Occipital lobe (tissue), 2 donors: ENCODE results near the gene MAP2K5. TPM values are rescaled to one million over a fixed set of nuclear protein-coding genes. Genes with fewer than 3 reads are reported as not detected.

Experiments used
- DNase-seq: peaks from one replicate; lab custom pipeline; 2025; lab: John Stamatoyannopoulos, UW
- total RNA-seq: library from RNA; depleted of rRNA; stranded (reverse); fragments of >200 nt; gene quantifications from one replicate; pipeline ENCODE4 v1.2.3, GENCODE V29; 2014

The MAP2K5 gene
- total RNA-seq, 1 donor from 2014 or later: 12.8 TPM

GRCh38 chr15:67822537-67823313 lies 280.2 kb downstream of the MAP2K5 start:
- no peak for DNase-seq

GRCh38 chr15:67823314-67824196 lies 281.1 kb downstream of the MAP2K5 start:
- no peak for DNase-seq

DNA sequence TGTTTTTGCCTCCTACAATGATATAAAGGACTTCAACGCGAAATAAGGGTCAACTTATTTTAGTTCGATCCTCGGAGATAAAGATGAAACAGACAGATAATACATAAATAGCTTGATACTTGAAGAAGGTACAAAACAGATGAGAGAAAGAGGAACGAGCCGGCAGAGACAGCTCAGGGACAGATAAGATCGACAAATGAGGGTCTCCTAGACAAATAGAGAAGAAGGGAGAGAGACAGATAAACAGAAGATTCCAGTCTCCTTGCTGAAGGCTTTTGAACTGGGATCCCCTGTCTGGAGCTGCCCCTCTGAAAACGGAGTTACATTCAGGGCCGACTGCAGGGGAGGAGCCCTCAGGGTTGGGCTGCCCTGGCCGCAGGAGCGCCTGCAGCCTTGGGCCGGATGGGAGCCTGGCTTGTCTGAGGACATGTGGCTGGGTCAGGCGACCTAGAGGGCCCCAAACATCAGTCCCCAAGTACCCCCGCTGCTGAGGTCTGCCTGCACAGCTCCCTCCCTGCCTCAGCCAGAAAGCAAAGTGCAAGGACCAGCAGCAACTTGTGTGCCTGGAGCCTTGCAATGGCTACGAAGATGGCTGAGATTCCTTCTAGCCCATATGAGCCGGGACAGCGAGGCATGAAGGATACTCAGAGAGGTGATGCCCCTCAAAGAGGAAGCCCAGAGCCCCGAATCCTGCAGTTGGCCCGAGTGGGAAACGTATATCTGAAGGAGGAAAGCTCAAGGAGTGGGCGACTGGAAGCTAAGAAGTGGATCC lies 281.9 kb downstream of the MAP2K5 start:
- no peak for DNase-seq

DNA sequence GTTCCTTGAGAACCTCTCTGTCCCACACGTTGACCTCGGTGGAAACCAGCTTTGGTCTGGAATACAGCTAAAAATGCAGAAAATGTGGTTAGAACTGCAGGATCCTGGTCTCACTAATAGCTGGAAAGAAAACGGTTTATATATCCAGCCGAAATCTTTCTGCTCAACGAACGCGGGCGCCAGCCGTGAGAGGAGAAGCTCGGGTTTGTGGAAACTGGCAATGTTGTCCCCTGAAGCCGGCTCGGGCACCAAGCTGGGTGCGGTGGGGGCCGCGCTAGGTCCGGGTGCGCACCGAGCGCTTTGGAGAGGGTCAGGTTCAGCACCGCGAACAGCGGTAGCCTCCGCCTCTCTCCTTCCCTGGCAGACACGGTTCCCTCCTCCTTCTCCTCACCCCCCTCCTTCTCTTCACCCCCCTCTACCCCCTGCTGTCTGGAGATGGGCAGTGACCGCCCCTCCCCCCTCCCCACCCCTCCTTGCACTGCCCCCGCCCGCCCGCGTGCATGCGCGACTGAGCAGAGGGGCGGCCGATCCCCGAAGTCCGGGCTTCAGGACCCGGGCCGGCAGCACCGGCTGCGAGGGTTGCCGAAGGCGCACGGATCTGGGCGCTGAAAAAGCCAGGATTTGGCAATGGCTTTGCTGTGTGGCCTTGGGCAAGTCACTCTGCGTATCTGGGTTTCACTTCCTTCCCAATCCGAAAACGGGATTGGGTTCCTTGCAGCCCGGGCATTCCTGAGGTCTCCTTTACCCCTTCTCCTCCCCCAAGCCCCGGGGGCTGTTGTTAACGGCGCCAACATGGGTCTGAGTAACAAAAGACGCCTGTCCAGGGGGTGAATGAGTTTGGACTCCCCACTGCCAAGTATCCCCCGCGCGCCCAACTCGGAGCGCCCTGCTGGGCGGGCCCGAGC lies 282.7 kb downstream of the MAP2K5 start, which contains the start of gene SKOR1:
SKOR1 (plus strand) TSS at position 534 of the 905 bp plus-strand sequence; CDS start at position 628, 94 bp downstream.
- DNase-seq: no peak

GRCh38 chr15:67825881-67826716 lies 283.6 kb downstream of the MAP2K5 start:
- DNase-seq: no peak

GRCh38 chr15:67826717-67827561 lies 284.4 kb downstream of the MAP2K5 start:
- DNase-seq: no peak

DNA sequence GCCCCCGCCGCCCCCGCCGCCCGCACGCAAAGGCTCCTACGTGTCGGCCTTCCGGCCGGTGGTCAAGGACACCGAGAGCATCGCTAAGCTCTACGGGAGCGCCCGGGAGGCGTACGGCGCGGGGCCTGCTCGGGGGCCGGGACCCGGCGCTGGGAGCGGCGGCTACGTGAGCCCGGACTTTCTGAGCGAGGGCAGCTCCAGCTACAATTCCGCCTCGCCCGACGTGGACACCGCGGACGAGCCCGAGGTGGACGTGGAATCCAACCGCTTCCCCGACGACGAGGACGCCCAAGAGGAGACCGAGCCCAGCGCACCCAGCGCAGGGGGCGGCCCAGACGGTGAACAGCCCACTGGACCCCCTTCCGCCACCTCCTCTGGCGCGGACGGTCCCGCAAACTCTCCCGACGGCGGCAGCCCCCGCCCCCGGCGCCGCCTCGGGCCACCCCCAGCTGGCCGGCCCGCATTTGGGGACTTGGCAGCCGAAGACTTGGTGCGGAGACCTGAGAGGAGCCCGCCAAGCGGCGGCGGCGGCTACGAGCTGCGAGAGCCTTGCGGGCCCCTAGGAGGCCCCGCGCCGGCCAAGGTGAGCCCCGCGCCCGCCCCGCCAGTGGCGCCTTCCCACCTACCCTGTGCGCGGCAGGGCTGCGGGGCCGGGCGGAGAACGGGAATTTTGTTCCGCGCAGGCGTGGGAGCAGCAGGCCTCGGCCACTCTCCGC lies 285.2 kb downstream of the MAP2K5 start:
- no peak for DNase-seq

- DNase-seq: no peak
These were observed 285.9 kb downstream of the MAP2K5 start for GRCh38 chr15:67828278-67828968.

GRCh38 chr15:67828969-67829646 lies 286.6 kb downstream of the MAP2K5 start:
- DNase-seq: no peak

DNA sequence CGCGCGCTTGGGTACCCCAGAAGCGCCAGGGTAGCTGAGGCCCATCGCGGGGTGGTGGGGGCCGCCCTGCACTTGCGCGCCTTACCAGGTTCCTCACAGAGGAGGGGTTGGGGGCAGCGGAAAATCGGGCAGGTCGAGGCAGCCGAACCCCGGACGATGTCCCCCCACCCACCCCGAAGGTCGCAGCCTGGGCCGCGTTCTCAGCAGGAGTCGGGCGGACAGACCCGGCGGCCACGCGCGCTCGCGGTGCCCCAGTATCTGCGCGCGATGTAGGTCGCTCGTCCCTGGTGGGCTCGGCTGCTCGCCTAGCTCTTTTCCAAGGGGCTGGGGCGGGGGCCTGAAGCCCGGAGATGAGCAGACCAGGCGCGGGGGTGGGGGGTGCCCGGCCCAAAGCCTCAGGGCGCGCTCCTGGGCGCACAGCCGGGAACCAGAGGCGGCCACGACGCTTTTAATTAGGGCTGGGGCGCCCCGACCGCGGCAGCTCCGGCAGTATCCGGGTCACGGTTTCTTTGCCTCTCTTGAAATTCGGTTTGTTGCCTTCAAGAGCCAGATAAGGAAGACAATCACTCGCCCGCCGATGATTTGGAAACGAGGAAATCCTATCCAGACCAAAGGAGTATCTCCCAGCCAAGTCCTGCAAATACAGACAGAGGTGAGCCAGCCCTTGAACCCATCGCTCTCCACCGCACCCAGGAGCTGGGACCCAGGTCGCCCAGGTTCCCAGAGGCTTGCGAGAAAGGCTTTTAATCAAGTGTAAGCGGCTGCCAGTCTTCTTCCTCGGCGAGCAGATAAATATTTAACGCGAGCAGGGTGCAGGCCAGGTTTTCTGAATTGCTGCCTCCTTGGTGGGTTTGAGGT lies 287.4 kb downstream of the MAP2K5 start:
- DNase-seq: no peak

- no peak for DNase-seq
These were observed 288.9 kb downstream of the MAP2K5 start for GRCh38 chr15:67831363-67831762.

DNA sequence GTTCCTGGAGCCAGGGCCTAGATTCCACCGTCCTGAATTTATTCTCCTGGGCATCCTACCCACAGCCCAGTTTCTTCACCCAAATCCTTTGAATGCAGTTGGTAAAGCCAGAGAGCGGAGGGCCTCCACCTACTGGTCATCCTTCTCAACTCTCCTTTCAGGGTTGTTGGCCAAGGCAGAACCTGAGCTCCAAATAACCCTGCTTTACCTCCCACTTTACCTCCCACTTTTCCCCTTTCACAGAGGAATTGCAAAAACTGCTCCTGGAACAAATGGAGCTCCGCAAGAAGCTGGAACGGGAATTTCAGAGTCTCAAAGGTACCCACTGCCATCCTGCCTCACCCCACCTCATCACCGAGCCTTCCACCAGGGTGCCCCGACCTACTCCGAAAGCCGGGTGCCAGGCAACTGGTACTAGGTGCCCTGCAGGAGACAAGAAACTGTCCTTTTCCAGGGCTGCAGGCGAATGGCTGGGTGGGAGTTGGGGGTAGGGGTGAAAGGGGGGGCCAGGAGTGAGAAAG lies 289.6 kb downstream of the MAP2K5 start:
- DNase-seq: no peak

- no peak for DNase-seq
These were observed 290.6 kb downstream of the MAP2K5 start for GRCh38 chr15:67832897-67833709.

DNA sequence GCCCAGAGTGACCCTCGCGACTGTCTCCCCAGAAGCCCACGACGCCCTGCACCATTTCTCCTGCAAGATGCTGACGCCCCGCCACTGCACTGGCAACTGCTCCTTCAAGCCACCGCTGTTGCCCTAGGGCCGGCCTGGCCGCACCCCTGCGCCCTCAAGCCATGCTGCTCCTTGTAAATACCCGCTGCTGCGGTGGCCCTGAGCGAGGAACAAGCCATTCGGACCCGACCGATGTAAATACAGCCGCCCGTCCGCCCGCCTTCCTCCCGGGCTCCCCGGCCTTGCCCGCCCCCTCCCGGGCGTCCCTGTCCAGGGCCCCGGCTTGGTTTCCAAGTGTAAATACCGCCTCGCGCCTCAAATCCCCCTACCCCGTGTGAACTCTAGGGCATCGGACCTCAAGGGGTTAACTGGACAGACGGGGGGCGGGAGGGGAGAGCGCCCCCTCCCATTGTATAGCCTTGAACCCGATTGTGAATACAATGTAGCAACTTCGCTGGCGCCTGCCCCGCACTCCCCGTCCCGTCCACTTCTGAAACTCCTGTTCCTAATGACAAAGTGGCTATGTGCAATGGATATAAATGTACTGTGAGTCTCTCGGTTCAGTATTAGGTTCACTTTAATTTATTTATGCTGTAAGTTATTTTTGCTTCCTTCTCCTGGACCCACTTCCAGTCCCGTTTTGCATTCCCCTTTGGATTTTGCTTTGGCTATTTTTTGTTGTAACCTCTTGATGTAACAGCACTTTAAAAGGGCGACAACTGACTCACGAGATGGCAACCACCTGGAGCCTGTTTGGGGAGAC lies 291.4 kb downstream of the MAP2K5 start:
- no peak for DNase-seq
